ENCODE data around the gene PAQR7. TPM values are rescaled to one million over a fixed set of nuclear protein-coding genes. Genes with fewer than 3 reads are reported as not detected.

The PAQR7 gene
- polyA plus RNA-seq, 1 experiment = 10.7 TPM

DNA sequence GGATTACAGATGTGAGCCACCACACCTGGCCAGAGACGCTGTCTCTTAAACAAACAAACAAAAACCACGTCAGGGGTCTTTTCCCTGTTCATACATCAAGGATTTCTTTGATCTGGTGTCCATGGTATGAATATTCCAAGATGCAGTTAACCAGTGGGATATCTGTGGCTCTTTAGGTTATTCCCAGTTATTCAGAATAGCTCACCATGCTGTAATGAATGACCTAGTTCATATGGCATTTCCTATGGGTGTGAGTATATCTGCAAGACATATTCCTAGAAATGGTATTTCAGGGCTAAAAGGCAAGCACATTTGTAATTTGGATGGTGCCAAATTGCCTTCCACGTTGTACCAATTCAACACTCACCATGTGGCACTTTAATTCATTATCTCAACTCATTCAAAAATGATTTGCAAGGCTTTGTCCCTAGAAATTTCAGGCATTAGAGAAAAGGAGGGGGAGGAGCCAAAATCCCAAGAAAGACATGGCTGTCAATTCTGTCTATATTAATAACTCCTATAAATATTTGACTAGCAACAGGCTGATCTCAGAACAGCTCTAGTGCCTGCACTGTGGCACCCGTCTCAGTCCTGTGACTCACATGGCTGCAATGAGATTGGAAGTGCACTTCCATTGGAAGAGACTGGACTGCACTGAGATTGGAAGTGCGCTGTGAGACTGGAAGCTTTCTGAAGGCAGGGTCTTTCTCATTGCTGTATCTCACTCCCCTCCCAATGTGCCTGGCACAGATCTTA, 36.7 kb upstream of the PAQR7 start:
- TF ChIP-seq, protein P1, sequence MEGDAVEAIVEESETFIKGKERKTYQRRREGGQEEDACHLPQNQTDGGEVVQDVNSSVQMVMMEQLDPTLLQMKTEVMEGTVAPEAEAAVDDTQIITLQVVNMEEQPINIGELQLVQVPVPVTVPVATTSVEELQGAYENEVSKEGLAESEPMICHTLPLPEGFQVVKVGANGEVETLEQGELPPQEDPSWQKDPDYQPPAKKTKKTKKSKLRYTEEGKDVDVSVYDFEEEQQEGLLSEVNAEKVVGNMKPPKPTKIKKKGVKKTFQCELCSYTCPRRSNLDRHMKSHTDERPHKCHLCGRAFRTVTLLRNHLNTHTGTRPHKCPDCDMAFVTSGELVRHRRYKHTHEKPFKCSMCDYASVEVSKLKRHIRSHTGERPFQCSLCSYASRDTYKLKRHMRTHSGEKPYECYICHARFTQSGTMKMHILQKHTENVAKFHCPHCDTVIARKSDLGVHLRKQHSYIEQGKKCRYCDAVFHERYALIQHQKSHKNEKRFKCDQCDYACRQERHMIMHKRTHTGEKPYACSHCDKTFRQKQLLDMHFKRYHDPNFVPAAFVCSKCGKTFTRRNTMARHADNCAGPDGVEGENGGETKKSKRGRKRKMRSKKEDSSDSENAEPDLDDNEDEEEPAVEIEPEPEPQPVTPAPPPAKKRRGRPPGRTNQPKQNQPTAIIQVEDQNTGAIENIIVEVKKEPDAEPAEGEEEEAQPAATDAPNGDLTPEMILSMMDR (IDR thresholded peaks at IDR 0.05; ENCODE audit: low read depth, low read length) = no peak
- Histone ChIP-seq H3K27ac (ENCODE audit: low read depth, low read length) (peak overlapping the region; percentile 61), H3K9me3 (ENCODE audit: control insufficient read depth, insufficient read depth, low read length) (no peaks in the 10 kb centered on the region), H3K4me3 (ENCODE audit: low read depth, low read length) (no peak overlapping the region), H3K27me3 (ENCODE audit: control insufficient read depth, insufficient read depth, low read length) (no peaks in the 10 kb centered on the region)
- peak; percentile 38 for DNase-seq (ENCODE audit: low read depth, low spot score)
- ChIA-PET CTCF (interaction anchor here (1.2 kb wide), 1 partner anchor 124 kb away, joined by 3 read pairs; no protein-coding TSS in a partner anchor), POLR2A (interaction anchor here (0.5 to 0.9 kb wide), 3 partner anchors 9 to 706 kb away, joined by 3 to 6 read pairs (median 3); no protein-coding TSS in a partner anchor)

DNA sequence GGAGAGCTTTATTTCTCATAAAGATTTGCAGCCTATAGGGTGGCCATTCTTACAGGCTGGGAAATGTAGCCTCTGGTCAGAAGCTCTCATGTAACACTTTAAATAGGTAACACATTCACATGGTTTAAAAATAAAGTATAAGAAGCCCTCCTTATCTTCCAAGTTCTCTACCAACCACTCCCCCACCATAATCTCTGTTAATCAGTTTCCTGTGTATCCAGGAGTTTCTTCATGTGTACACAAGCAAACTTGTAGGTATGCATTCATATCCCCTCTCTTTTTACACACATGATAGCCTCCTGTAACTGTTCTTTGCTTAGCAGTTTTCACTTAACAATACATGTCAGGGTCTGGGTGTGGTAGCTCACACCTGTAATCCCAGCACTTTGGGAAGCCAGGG, 35.7 kb upstream of the PAQR7 start:
- ChIA-PET CTCF (interaction anchor here (0.9 kb wide), 1 partner anchor 16 kb away, joined by 3 read pairs; no protein-coding TSS in a partner anchor), POLR2A (interaction anchor here (0.9 kb wide), 1 partner anchor 10 kb away, joined by 3 read pairs; no protein-coding TSS in a partner anchor)
- no peak overlapping the region for H3K4me3 ChIP-seq (ENCODE audit: low read depth, low read length)
- no peaks in the 10 kb centered on the region for H3K27me3 ChIP-seq (ENCODE audit: control insufficient read depth, insufficient read depth, low read length)
- H3K27ac ChIP-seq (ENCODE audit: low read depth, low read length) = no peak overlapping the region
- TF ChIP-seq, protein P1 (IDR thresholded peaks at IDR 0.05; ENCODE audit: low read depth, low read length) = no peak
- no peak for DNase-seq (ENCODE audit: low read depth, low spot score)
- no peaks in the 10 kb centered on the region for H3K9me3 ChIP-seq (ENCODE audit: control insufficient read depth, insufficient read depth, low read length)

DNA sequence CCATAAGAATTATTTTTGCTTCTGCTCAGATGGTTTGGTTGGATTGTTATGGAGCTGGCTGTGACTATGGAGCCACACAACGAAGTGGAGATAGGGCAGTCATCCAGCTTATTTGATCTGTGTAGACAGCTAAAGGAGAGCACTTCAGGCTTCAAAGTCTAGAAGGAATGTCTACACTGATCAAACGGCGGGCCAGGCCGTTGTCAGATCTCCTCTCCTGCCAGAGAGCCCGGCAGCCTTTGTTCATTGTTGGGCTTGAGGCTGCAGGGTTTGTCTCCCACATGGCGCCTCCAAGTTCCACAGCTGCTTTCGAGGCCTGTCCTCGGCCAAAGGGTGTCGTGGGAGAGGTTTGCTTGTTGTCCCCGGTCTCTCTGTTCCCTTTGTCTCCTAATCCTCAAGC, 33.5 kb upstream of the PAQR7 start:
- no peak for DNase-seq (ENCODE audit: low read depth, low spot score)
- ChIA-PET CTCF (no interaction called here), POLR2A (no interaction called here)
- Histone ChIP-seq H3K27ac (ENCODE audit: low read depth, low read length) (no peak overlapping the region), H3K9me3 (ENCODE audit: control insufficient read depth, insufficient read depth, low read length) (no peaks in the 10 kb centered on the region), H3K27me3 (ENCODE audit: control insufficient read depth, insufficient read depth, low read length) (no peaks in the 10 kb centered on the region), H3K4me3 (ENCODE audit: low read depth, low read length) (no peak overlapping the region)
- TF ChIP-seq, protein P1 (IDR thresholded peaks at IDR 0.05; ENCODE audit: low read depth, low read length) = no peak

DNA sequence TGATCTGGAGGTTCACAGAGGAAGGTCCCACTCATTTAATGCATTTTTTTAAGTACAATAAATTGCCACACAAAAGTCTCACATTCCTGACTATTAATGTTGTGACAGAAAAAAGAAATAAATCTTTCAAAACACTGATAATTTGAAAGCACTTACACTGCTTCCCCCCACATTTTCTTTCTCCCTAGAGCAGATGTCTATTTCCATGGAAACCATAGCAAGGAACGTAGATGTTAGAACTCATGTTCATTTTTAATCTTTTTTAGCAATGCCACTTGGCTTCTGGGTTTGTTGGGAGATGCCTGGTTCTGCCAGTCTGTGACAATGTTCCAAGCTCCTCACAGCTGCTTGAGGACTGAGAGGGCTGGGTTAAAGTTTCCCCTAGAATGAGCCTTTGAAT, 32.7 kb upstream of the PAQR7 start:
- H3K27me3 ChIP-seq (ENCODE audit: control insufficient read depth, insufficient read depth, low read length) = no peaks in the 10 kb centered on the region
- no peaks in the 10 kb centered on the region for H3K9me3 ChIP-seq (ENCODE audit: control insufficient read depth, insufficient read depth, low read length)
- TF ChIP-seq, protein P1 (IDR thresholded peaks at IDR 0.05; ENCODE audit: low read depth, low read length) = no peak
- POLR2A ChIA-PET = no interaction called here
- no peak for DNase-seq (ENCODE audit: low read depth, low spot score)
- no peak overlapping the region for H3K4me3 ChIP-seq (ENCODE audit: low read depth, low read length)
- CTCF ChIA-PET = interaction anchor here (0.5 kb wide), 1 partner anchor 89 kb away, joined by 4 read pairs; the partner anchor contains the start of gene PAFAH2
- no peak overlapping the region for H3K27ac ChIP-seq (ENCODE audit: low read depth, low read length)

DNA sequence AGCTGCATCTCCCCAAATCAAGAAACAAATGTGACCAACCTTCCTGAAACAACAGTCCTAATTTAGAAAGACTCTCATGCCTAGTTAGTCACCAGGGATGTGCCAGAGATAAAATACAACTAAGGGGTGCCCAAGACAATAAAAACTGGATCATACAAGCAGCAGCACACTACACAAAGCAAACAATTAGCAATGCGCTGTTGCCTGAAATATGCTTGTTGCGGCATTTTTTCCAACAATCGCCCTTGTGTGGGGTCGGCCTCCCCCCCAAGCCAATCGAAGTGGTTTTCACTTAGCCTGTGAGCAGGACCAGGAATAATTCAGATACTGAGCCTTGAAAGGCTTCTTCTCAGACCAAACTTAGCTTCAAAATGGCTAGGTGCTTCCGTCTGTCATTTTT, 32.1 kb upstream of the PAQR7 start:
- H3K27me3 ChIP-seq (ENCODE audit: control insufficient read depth, insufficient read depth, low read length) = no peaks in the 10 kb centered on the region
- TF ChIP-seq, protein P1 (IDR thresholded peaks at IDR 0.05; ENCODE audit: low read depth, low read length) = no peak
- no peak overlapping the region for H3K27ac ChIP-seq (ENCODE audit: low read depth, low read length)
- no peaks in the 10 kb centered on the region for H3K9me3 ChIP-seq (ENCODE audit: control insufficient read depth, insufficient read depth, low read length)
- H3K4me3 ChIP-seq (ENCODE audit: low read depth, low read length) = no peak overlapping the region
- no peak for DNase-seq (ENCODE audit: low read depth, low spot score)
- ChIA-PET CTCF (interaction anchor here (0.7 kb wide), 1 partner anchor 12 kb away, joined by 3 read pairs; no protein-coding TSS in a partner anchor), POLR2A (interaction anchor here (0.6 kb wide), 1 partner anchor 90 kb away, joined by 4 read pairs; the partner anchor contains the start of gene PAFAH2)

Measured in AG04450 (cell line).